HG03565 (cell line): ENCODE results near the gene PLXNA3.
"Not testable (repeated sequence)": the region's sequence is repeated elsewhere in the genome, so short reads cannot be mapped to it uniquely, and the experiment has no call there.

Experiments used
- ATAC-seq: cut with Tn5 transposase; IDR thresholded peaks from one replicate; pipeline ENCODE4 v1.9.1; 2021; ENCODE audit warnings: mild to moderate bottlenecking, moderate library complexity; ENCODE audit not compliant: unreplicated experiment

The PLXNA3 gene

GRCh38 chrX:154495472-154495922 is 37.4 kb downstream of the PLXNA3 start:
- no peak for ATAC-seq

- ATAC-seq = not testable (repeated sequence)
Observed at GRCh38 chrX:154496591-154497137, 38.6 kb downstream of the PLXNA3 start.

GRCh38 chrX:154501423-154501822 is 43.3 kb downstream of the PLXNA3 start:
- not testable (repeated sequence) for ATAC-seq

GRCh38 chrX:154502098-154502497 is 44.0 kb downstream of the PLXNA3 start:
- ATAC-seq = no peak

- ATAC-seq = no peak
Observed at GRCh38 chrX:154502989-154503388, 44.9 kb downstream of the PLXNA3 start.

GRCh38 chrX:154505734-154506133 is 47.7 kb downstream of the PLXNA3 start:
- no peak for ATAC-seq

- no peak for ATAC-seq
Observed at GRCh38 chrX:154506483-154507332, 48.6 kb downstream of the PLXNA3 start.

GRCh38 chrX:154507673-154508383 is 49.7 kb downstream of the PLXNA3 start:
- ATAC-seq = no peak

GRCh38 chrX:154508384-154508745 is 50.3 kb downstream of the PLXNA3 start:
- ATAC-seq = no peak

GRCh38 chrX:154509455-154509854 is 51.4 kb downstream of the PLXNA3 start:
- ATAC-seq = no peak

GRCh38 chrX:154511761-154512160 is 53.7 kb downstream of the PLXNA3 start:
- ATAC-seq = no peak

GRCh38 chrX:154512879-154513553 is 54.9 kb downstream of the PLXNA3 start:
- ATAC-seq = no peak

GRCh38 chrX:154513716-154514115 is 55.6 kb downstream of the PLXNA3 start:
- ATAC-seq = no peak

- no peak for ATAC-seq
Observed at GRCh38 chrX:154515090-154515965, 57.2 kb downstream of the PLXNA3 start.

GRCh38 chrX:154515966-154516655 is 58.0 kb downstream of the PLXNA3 start, which contains the start of gene FAM3A:
Gene FAM3A, minus strand, starts transcription at chrX:154516232. Its CDS starts 460 bp downstream, at chrX:154515772.
- peak; percentile 85 for ATAC-seq

- no peak for ATAC-seq
Observed at GRCh38 chrX:154516656-154517100, 58.6 kb downstream of the PLXNA3 start.

- ATAC-seq = no peak
Observed at GRCh38 chrX:154517101-154517781, 59.2 kb downstream of the PLXNA3 start.

- ATAC-seq = no peak
Observed at GRCh38 chrX:154519389-154519788, 61.3 kb downstream of the PLXNA3 start.
